Neural crest cell (in vitro differentiated cells): Measurements from ENCODE around the gene SLC16A2. TPM values are rescaled to one million over a fixed set of nuclear protein-coding genes. Genes with fewer than 3 reads are reported as not detected.

Experiments used
- DNase-seq: peaks from one replicate; pipeline ENCODE4 v3.0.0; 2021; ENCODE audit warnings: low read depth, mixed read lengths, low spot score
- H3K27ac Mint-ChIP-seq: one replicate; pipeline ENCODE4 v1.8.0; 2021; ENCODE audit warnings: mild to moderate bottlenecking, mixed read lengths; ENCODE audit not compliant: unreplicated experiment
- H3K27me3 Mint-ChIP-seq: 2 replicates; pipeline ENCODE4 v1.8.0; 2021; ENCODE audit warnings: low read depth, mild to moderate bottlenecking, mixed read lengths
- H3K36me3 Mint-ChIP-seq: 2 replicates; pipeline ENCODE4 v1.8.0; 2021; ENCODE audit warnings: low read depth, mild to moderate bottlenecking, mixed read lengths
- H3K4me1 Mint-ChIP-seq: 2 replicates; pipeline ENCODE4 v1.8.0; 2021; ENCODE audit warnings: mixed read lengths
- H3K4me3 Mint-ChIP-seq: one replicate; pipeline ENCODE4 v1.8.0; 2021; ENCODE audit warnings: mild to moderate bottlenecking, mixed read lengths
- H3K9me3 Mint-ChIP-seq: 2 replicates; pipeline ENCODE4 v1.8.0; 2021; ENCODE audit warnings: mixed read lengths
- total RNA-seq: library from RNA; stranded (reverse); gene quantifications from 2 replicates; pipeline ENCODE4 v1.2.1, GENCODE V29; 2021
- TF ChIP-seq, protein P1 (sequence below): fragments of 200-600 bp; sonication (generic); conservative IDR thresholded peaks from 2 replicates; pipeline ENCODE4 v1.5.0; 2021; ENCODE audit warnings: antibody characterized with exemption, mild to moderate bottlenecking

Gene SLC16A2
- total RNA-seq, 1 donor from 2014 or later = 19.8 TPM

DNA sequence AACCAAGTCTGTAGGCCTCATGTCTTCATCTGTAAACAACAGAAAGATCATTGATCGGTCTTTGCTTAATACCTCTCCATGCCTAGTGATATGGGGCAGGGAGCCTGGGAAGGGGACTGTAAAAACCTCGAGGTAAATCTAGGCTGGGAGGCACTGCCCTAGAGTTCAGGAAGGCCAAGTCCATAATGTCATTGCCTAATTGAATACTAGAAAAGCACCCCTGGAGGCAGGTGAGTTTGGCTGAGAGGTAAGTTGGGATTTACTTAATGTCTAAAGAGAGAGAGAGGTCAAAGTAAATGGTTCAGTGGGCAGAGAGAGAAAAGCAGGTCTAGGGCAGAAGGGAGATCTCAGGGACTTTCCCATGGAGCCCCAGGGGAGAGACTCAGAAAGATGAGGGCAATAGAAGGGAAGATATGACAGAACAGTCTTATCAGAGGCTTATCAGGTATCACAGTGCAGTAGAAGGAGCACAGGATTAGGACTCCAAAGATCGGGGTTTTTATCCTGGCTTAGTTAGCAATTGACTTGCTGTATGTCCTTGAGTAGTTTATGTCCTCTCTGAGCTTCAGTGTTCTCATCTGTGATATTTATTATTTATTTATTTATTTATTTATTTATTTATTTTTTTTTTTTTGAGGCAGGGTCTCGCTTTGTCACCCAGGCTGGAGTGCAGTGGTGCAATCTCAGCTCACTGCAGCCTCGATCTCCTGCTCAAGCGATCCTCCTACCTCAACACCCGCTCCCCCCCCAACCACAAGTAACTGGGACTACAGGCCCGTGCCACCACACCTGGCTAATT lies 85.2 kb downstream of the SLC16A2 start:
- TF ChIP-seq, protein P1, sequence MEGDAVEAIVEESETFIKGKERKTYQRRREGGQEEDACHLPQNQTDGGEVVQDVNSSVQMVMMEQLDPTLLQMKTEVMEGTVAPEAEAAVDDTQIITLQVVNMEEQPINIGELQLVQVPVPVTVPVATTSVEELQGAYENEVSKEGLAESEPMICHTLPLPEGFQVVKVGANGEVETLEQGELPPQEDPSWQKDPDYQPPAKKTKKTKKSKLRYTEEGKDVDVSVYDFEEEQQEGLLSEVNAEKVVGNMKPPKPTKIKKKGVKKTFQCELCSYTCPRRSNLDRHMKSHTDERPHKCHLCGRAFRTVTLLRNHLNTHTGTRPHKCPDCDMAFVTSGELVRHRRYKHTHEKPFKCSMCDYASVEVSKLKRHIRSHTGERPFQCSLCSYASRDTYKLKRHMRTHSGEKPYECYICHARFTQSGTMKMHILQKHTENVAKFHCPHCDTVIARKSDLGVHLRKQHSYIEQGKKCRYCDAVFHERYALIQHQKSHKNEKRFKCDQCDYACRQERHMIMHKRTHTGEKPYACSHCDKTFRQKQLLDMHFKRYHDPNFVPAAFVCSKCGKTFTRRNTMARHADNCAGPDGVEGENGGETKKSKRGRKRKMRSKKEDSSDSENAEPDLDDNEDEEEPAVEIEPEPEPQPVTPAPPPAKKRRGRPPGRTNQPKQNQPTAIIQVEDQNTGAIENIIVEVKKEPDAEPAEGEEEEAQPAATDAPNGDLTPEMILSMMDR = no peak
- Mint-ChIP-seq H3K36me3 (peaks cover 3% of the 10 kb centered on the region), H3K4me3 (no peak overlapping the region), H3K9me3 (peaks cover 7% of the 10 kb centered on the region), H3K27ac (no peak overlapping the region), H3K4me1 (no peaks in the 10 kb centered on the region), H3K27me3 (no peaks in the 10 kb centered on the region)
- DNase-seq = no peak

- no peak overlapping the region for H3K4me3 Mint-ChIP-seq
- TF ChIP-seq, protein P1 = no peak
- H3K36me3 Mint-ChIP-seq = peaks cover 3% of the 10 kb centered on the region
- H3K9me3 Mint-ChIP-seq = peaks cover 7% of the 10 kb centered on the region
- DNase-seq = no peak
- H3K27me3 Mint-ChIP-seq = no peaks in the 10 kb centered on the region
- no peak overlapping the region for H3K27ac Mint-ChIP-seq
- H3K4me1 Mint-ChIP-seq = no peaks in the 10 kb centered on the region
Measured at GRCh38 chrX:74507191-74507590, 85.9 kb downstream of the SLC16A2 start.

DNA sequence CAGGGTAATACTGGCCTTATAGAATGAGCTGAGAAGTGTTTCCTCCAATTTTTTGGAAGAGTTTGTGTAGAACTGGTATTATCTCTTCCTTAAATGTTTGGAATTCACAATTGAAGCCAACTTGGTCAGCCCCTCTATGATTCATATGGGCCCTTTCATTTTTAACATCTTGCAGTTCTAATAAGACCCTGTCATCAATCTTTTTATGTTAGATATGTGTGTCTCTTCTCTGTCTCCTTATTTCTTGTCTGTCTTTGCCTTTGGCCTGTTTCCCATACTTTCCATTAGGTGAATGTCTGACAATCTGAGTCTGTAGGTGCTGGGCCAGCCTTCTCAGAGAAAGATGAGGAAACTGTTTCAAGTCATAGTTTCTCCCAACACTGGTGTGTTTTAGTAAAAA lies 88.7 kb downstream of the SLC16A2 start:
- H3K27me3 Mint-ChIP-seq = no peaks in the 10 kb centered on the region
- DNase-seq = no peak
- TF ChIP-seq, protein P1 = no peak
- peaks cover 7% of the 10 kb centered on the region for H3K9me3 Mint-ChIP-seq
- H3K4me1 Mint-ChIP-seq = peaks cover 5% of the 10 kb centered on the region
- H3K27ac Mint-ChIP-seq = no peak overlapping the region
- H3K36me3 Mint-ChIP-seq = peaks cover 6% of the 10 kb centered on the region
- no peak overlapping the region for H3K4me3 Mint-ChIP-seq

- Mint-ChIP-seq H3K4me1 (peaks cover 5% of the 10 kb centered on the region), H3K27me3 (no peaks in the 10 kb centered on the region), H3K9me3 (peaks cover 7% of the 10 kb centered on the region), H3K27ac (no peak overlapping the region), H3K4me3 (no peak overlapping the region), H3K36me3 (peaks cover 6% of the 10 kb centered on the region)
- DNase-seq = no peak
- TF ChIP-seq, protein P1 = no peak
Measured at GRCh38 chrX:74510401-74510800, 89.1 kb downstream of the SLC16A2 start.

DNA sequence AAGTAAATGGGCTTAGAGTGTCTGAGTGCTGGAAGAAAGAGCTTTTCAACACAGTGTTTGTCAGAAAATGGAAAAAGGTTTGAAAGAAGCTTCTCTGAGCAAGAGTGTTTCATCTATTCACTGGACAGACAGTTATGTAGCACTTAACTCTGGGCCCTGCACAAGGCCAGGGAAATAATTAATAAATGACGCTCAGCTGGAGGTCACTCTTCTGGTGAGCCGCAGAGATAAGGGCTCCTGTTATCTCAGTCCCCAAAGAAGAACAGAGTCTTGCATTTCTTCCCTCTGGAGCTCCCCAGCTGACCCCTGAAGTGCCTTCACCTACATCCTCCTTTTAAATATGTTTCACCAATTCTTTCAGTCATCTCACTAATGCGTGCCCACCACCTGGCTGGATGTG lies 90.4 kb downstream of the SLC16A2 start:
- no peak overlapping the region for H3K4me3 Mint-ChIP-seq
- DNase-seq = no peak
- peaks cover 5% of the 10 kb centered on the region for H3K4me1 Mint-ChIP-seq
- peaks cover 10% of the 10 kb centered on the region for H3K9me3 Mint-ChIP-seq
- TF ChIP-seq, protein P1 = no peak
- H3K27ac Mint-ChIP-seq = no peak overlapping the region
- no peaks in the 10 kb centered on the region for H3K27me3 Mint-ChIP-seq
- peaks cover 6% of the 10 kb centered on the region for H3K36me3 Mint-ChIP-seq
